Transverse colon (tissue), 4 donors: ENCODE results near the gene DENND6B.

Source experiments
- CTCF ChIP-seq, 5 experiments: fragments of 200-600 bp in 3 of 5; fragments of 450-650 bp in 2 of 5; sonication (generic) in 3 of 5; IDR thresholded peaks; 1 replicate in 2 of 5; 2 replicates in 3 of 5; pipeline ENCODE4 v1.5.1; 2016 to 2017; ENCODE audit warnings: antibody characterized with exemption in 5 of 5, inconsistent platforms in 3 of 5, mild to moderate bottlenecking in 2 of 5, moderate library complexity in 1 of 5
- POLR2A ChIP-seq: fragments of 450-650 bp; IDR thresholded peaks from one replicate; pipeline ENCODE4 v1.6.1; 2016; ENCODE audit warnings: antibody characterized with exemption, mild to moderate bottlenecking, moderate library complexity
- POLR2AphosphoS5 ChIP-seq, 3 donors: sonication (generic); formaldehyde crosslinking; IDR thresholded peaks; one replicate each; pipeline ENCODE4 v1.6.1; 2016; ENCODE audit warnings: antibody characterized with exemption in 3 of 3

DNA sequence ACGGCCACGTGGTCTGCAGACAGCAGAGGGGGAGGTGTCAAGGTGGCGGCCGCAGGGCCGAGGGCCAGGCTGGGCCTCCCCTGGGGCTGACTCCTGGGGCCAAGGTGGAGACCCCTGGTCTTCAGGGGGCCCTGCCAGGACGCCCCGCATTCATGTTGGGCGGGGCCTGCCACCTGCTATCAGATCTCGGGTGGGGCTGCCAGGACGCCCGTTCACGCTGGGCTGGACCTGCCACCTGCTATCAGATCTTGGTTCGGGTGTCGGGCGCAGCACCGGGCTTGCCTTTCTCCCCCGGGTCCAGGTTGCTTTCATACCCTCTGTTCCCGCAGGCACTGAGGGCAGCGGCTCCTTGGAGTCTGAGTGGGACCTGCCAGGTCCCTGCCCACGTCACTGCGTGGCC, 40.5 kb downstream of the DENND6B start:
- no peak for TF ChIP-seq CTCF (IDR thresholded peaks at IDR 0.05)
- TF ChIP-seq POLR2AphosphoS5 (IDR thresholded peaks at IDR 0.05) = no peak
- TF ChIP-seq POLR2A = no peak
